ENCODE data around the gene RHOG.

DNA sequence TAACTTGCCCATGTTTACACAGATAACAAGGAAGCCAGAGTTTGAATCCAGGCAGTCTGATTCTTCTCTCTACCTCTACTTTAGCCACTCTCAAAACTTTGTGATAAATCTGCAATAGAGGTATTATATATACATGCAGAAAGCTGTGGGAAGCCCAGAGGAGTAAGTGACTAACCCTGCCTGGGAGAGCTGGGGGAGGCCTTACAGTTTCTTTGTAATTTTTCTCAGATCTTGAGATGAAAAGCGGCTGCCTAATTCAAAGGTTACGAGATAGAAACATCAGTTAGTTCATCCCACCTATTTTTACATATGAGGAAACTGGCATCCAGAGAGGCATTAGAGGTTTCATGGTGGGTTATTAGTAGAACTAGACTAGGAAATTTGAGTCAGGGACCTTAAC, 19.6 kb upstream of the RHOG start:
- TF ChIP-seq POLR2A (IDR thresholded peaks at IDR 0.05) = no peak
- TF ChIP-seq, protein P1, sequence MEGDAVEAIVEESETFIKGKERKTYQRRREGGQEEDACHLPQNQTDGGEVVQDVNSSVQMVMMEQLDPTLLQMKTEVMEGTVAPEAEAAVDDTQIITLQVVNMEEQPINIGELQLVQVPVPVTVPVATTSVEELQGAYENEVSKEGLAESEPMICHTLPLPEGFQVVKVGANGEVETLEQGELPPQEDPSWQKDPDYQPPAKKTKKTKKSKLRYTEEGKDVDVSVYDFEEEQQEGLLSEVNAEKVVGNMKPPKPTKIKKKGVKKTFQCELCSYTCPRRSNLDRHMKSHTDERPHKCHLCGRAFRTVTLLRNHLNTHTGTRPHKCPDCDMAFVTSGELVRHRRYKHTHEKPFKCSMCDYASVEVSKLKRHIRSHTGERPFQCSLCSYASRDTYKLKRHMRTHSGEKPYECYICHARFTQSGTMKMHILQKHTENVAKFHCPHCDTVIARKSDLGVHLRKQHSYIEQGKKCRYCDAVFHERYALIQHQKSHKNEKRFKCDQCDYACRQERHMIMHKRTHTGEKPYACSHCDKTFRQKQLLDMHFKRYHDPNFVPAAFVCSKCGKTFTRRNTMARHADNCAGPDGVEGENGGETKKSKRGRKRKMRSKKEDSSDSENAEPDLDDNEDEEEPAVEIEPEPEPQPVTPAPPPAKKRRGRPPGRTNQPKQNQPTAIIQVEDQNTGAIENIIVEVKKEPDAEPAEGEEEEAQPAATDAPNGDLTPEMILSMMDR (IDR thresholded peaks at IDR 0.05) = no peak
- no peak for TF ChIP-seq EP300 (IDR thresholded peaks at IDR 0.05)
- TF ChIP-seq POLR2AphosphoS5 (IDR thresholded peaks at IDR 0.05) = no peak
